Calu3 (cell line): ENCODE measurements around the gene MEGF10. TPM values are rescaled to one million over a fixed set of nuclear protein-coding genes. Genes with fewer than 3 reads are reported as not detected.

Experiments
- BruUV-seq: library from RNA; stranded (reverse); fragments of 400-500 nt; replicated peaks from 2 replicates; lab custom pipeline; 2021; lab: Mats Ljungman, UMichigan
- CTCF ChIA-PET: fragments of 300-600 bp; sonication (Branson Sonifier 250); formaldehyde crosslinking; loops from one replicate; lab custom pipeline; 2022; ENCODE audit warnings: antibody characterized with exemption; lab: Charles Lee
- DNase-seq: peaks from one replicate; pipeline ENCODE4 v3.0.0; 2022
- H3K27ac Mint-ChIP-seq: one replicate; pipeline ENCODE4 v1.8.0; 2022; ENCODE audit warnings: mixed read lengths; ENCODE audit not compliant: unreplicated experiment
- H3K27me3 Mint-ChIP-seq: one replicate; pipeline ENCODE4 v1.8.0; 2022; ENCODE audit warnings: mixed read lengths; ENCODE audit not compliant: unreplicated experiment
- H3K36me3 Mint-ChIP-seq: one replicate; pipeline ENCODE4 v1.8.0; 2022; ENCODE audit warnings: mild to moderate bottlenecking, moderate library complexity, mixed read lengths; ENCODE audit not compliant: insufficient read depth, unreplicated experiment
- H3K4me1 Mint-ChIP-seq: one replicate; pipeline ENCODE4 v1.8.0; 2022; ENCODE audit warnings: mild to moderate bottlenecking, low read depth, mixed read lengths; ENCODE audit not compliant: unreplicated experiment
- H3K4me3 Mint-ChIP-seq: one replicate; pipeline ENCODE4 v1.8.0; 2022; ENCODE audit warnings: mild to moderate bottlenecking, low read depth, moderate library complexity, mixed read lengths; ENCODE audit not compliant: unreplicated experiment
- H3K9me3 Mint-ChIP-seq: one replicate; pipeline ENCODE4 v1.8.0; 2022; ENCODE audit warnings: low read depth, mixed read lengths; ENCODE audit not compliant: unreplicated experiment
- CTCF ChIP-seq: fragments of 200-600 bp; IDR thresholded peaks from one replicate; pipeline ENCODE4 v1.8.0; 2022; ENCODE audit warnings: antibody characterized with exemption; ENCODE audit not compliant: unreplicated experiment
- intact Hi-C: fragments of 100-400 bp; cut with micrococcal nuclease; formaldehyde crosslinking; loops from one replicate; pipeline ENCODE4 v1.10.0; 2022; ENCODE audit not compliant: unreplicated experiment
- total RNA-seq: library from RNA; stranded (reverse); gene quantifications from 2 replicates; pipeline ENCODE4 v1.2.3, GENCODE V29; 2022

Gene MEGF10
- total RNA-seq, 1 experiment from 2014 or later, result 0.71 TPM

GRCh38 chr5:127302509-127302908 lies 11.9 kb downstream of the MEGF10 start:
- BruUV-seq, result no TSS peak
- Mint-ChIP-seq H3K27me3 (peaks cover 27% of the 10 kb centered on the region), H3K27ac (no peak overlapping the region), H3K36me3 (no peaks in the 10 kb centered on the region), H3K4me3 (no peak overlapping the region), H3K4me1 (peaks cover 6% of the 10 kb centered on the region), H3K9me3 (peaks cover 3% of the 10 kb centered on the region)
- no peak for DNase-seq
- TF ChIP-seq CTCF, result no peak
- CTCF ChIA-PET, result no interaction called here
- intact Hi-C loops, result no loop called here

- Mint-ChIP-seq H3K4me1 (peaks cover 6% of the 10 kb centered on the region), H3K36me3 (no peaks in the 10 kb centered on the region), H3K4me3 (no peak overlapping the region), H3K27me3 (peaks cover 18% of the 10 kb centered on the region), H3K9me3 (peaks cover 3% of the 10 kb centered on the region), H3K27ac (no peak overlapping the region)
- no TSS peak for BruUV-seq
- TF ChIP-seq CTCF, result no peak
- CTCF ChIA-PET, result no interaction called here
- intact Hi-C loops, result no loop called here
- no peak for DNase-seq
Measured at GRCh38 chr5:127303404-127303803, 12.8 kb downstream of the MEGF10 start.

- TF ChIP-seq CTCF, result no peak
- no peak for DNase-seq
- Mint-ChIP-seq H3K27me3 (peaks cover 26% of the 10 kb centered on the region), H3K4me3 (no peak overlapping the region), H3K9me3 (peaks cover 5% of the 10 kb centered on the region), H3K36me3 (no peaks in the 10 kb centered on the region), H3K4me1 (peaks cover 6% of the 10 kb centered on the region), H3K27ac (no peak overlapping the region)
- CTCF ChIA-PET, result no interaction called here
- BruUV-seq, result no TSS peak
- intact Hi-C loops, result no loop called here
Measured at GRCh38 chr5:127305493-127305892, 14.9 kb downstream of the MEGF10 start.

GRCh38 chr5:127306036-127306435 lies 15.4 kb downstream of the MEGF10 start:
- H3K36me3 Mint-ChIP-seq, result no peaks in the 10 kb centered on the region
- H3K9me3 Mint-ChIP-seq, result peaks cover 5% of the 10 kb centered on the region
- peaks cover 6% of the 10 kb centered on the region for H3K4me1 Mint-ChIP-seq
- intact Hi-C loops, result no loop called here
- H3K27ac Mint-ChIP-seq, result no peak overlapping the region
- peaks cover 26% of the 10 kb centered on the region for H3K27me3 Mint-ChIP-seq
- CTCF ChIA-PET, result no interaction called here
- no TSS peak for BruUV-seq
- H3K4me3 Mint-ChIP-seq, result no peak overlapping the region
- no peak for DNase-seq
- no peak for TF ChIP-seq CTCF
